ENCODE measurements around the gene HOXA2.

Gene HOXA2

GRCh38 chr7:27112955-27113949 lies 10.8 kb upstream of the HOXA2 start:
- ChIA-PET CTCF (interaction anchor here (0.6 to 1.7 kb wide), 2 partner anchors 16 to 259 kb away, joined by 3 to 5 read pairs; no protein-coding TSS in a partner anchor), POLR2A (ENCODE audit: low non-redundant PET) (no interaction called here)
- peak overlapping the region; percentile 94 for H3K27ac ChIP-seq
- TF ChIP-seq, protein P1, sequence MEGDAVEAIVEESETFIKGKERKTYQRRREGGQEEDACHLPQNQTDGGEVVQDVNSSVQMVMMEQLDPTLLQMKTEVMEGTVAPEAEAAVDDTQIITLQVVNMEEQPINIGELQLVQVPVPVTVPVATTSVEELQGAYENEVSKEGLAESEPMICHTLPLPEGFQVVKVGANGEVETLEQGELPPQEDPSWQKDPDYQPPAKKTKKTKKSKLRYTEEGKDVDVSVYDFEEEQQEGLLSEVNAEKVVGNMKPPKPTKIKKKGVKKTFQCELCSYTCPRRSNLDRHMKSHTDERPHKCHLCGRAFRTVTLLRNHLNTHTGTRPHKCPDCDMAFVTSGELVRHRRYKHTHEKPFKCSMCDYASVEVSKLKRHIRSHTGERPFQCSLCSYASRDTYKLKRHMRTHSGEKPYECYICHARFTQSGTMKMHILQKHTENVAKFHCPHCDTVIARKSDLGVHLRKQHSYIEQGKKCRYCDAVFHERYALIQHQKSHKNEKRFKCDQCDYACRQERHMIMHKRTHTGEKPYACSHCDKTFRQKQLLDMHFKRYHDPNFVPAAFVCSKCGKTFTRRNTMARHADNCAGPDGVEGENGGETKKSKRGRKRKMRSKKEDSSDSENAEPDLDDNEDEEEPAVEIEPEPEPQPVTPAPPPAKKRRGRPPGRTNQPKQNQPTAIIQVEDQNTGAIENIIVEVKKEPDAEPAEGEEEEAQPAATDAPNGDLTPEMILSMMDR (conservative IDR thresholded peaks at IDR 0.05; ENCODE audit: low read depth), result no peak
- peak; percentile 81 for DNase-seq (ENCODE audit: low spot score)

DNA sequence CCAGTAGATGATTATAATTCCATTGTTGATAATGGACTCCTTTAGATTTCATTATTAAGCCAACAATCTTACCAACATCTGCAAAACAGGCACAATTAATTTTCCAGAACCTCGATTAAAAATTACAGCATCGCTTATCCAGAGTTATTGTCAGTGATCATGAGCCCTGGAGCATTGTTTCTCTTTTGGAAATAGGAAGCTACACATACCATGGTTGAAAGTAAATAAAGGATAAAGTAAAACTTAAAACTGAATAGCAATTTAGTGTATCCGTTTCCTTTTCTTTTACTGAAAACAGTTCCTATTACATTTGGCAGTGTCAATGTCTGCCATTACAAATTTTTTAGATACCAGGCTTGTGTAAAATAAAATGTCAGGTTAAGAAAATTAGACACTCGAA lies 9.9 kb upstream of the HOXA2 start:
- H3K27ac ChIP-seq, result no peak overlapping the region
- ChIA-PET CTCF (interaction anchor here (1.7 kb wide), 1 partner anchor 258 kb away, joined by 5 read pairs; no protein-coding TSS in a partner anchor), POLR2A (ENCODE audit: low non-redundant PET) (no interaction called here)
- no peak for DNase-seq (ENCODE audit: low spot score)
- TF ChIP-seq, protein P1 (conservative IDR thresholded peaks at IDR 0.05; ENCODE audit: low read depth), result no peak

DNA sequence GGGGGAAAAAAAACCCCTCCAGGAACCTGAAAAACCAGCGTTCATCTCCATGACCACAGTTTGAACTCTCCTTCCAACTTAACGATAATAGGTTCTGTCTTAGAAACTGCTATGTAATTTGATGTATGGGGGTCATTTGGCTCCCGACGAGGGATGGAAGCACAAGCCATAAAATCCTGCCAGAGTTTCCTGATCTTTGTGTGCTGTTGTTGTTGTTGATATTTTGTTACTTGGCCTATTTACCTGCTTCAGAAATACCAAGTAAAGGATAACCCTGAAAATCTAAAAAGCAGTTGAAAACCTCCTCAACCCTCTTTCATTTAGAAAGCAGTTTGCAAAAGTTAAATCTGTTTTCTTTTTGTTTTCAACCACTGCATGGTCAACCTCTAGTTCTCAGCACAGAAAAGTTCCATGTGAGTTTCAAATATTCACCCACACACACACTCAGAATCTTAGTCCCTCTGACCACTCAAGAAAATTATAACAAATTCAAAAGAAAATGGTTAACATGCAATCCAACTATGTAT lies 9.3 kb upstream of the HOXA2 start:
- TF ChIP-seq, protein P1 (conservative IDR thresholded peaks at IDR 0.05; ENCODE audit: low read depth), result no peak
- peak overlapping the region; percentile 92; the same call in 1 of the 2 replicates for H3K27ac ChIP-seq
- no peak for DNase-seq (ENCODE audit: low spot score)
- POLR2A ChIA-PET (ENCODE audit: low non-redundant PET), result no interaction called here
- CTCF ChIA-PET, result no interaction called here

- CTCF ChIA-PET, result interaction anchor here (0.7 to 1.2 kb wide), 2 partner anchors 12 to 33 kb away, joined by 3 to 4 read pairs; no protein-coding TSS in a partner anchor
- peak overlapping the region; percentile 92 for H3K27ac ChIP-seq
- POLR2A ChIA-PET (ENCODE audit: low non-redundant PET), result interaction anchor here (0.6 kb wide), 1 partner anchor 14 kb away, joined by 3 read pairs; no protein-coding TSS in a partner anchor
- DNase-seq (ENCODE audit: low spot score), result peak; percentile 79
- TF ChIP-seq, protein P1 (conservative IDR thresholded peaks at IDR 0.05; ENCODE audit: low read depth), result no peak
Measured at GRCh38 chr7:27111042-27111750, 8.7 kb upstream of the HOXA2 start.

- peak overlapping the region; percentile 92 for H3K27ac ChIP-seq
- peak; percentile 81 for DNase-seq (ENCODE audit: low spot score)
- CTCF ChIA-PET, result interaction anchor here (0.6 to 1.2 kb wide), 3 partner anchors 11 to 252 kb away, joined by 3 to 4 read pairs (median 4); no protein-coding TSS in a partner anchor
- POLR2A ChIA-PET (ENCODE audit: low non-redundant PET), result interaction anchor here (0.6 kb wide), 1 partner anchor 14 kb away, joined by 3 read pairs; no protein-coding TSS in a partner anchor
- TF ChIP-seq, protein P1 (conservative IDR thresholded peaks at IDR 0.05; ENCODE audit: low read depth), result no peak
Measured at GRCh38 chr7:27110186-27111031, 7.9 kb upstream of the HOXA2 start.
